Endothelial cell of umbilical vein (primary cell): ENCODE measurements around the gene ZNF423.

Source experiments
- EZH2 ChIP-seq: IDR thresholded peaks from 2 replicates; pipeline ENCODE4 v1.6.1; 2012; ENCODE audit warnings: borderline replicate concordance, low read depth, mild to moderate bottlenecking, moderate library complexity, low read length, inconsistent platforms; ENCODE audit not compliant: severe bottlenecking
- JUN ChIP-seq: IDR thresholded peaks from 2 replicates; pipeline ENCODE4 v1.6.1; 2011; ENCODE audit warnings: borderline replicate concordance, low read depth; ENCODE audit not compliant: insufficient read length, insufficient read depth
- POLR2A ChIP-seq: IDR thresholded peaks from 2 replicates; pipeline ENCODE4 v1.6.1; 2012; ENCODE audit warnings: low read depth, mild to moderate bottlenecking, control low read depth, low read length
- POLR2AphosphoS5 ChIP-seq: IDR thresholded peaks from 2 replicates; pipeline ENCODE4 v1.6.1; 2012; ENCODE audit warnings: low read depth, mild to moderate bottlenecking, control low read depth, low read length, moderate library complexity; ENCODE audit not compliant: insufficient read depth
- TF ChIP-seq, protein P1 (sequence below), 2 donors: IDR thresholded peaks; 1 replicate in 1 of 2; 2 replicates in 1 of 2; pipeline ENCODE4 v1.5.1; 2011; ENCODE audit warnings: low read length in 2 of 2, mild to moderate bottlenecking in 2 of 2, moderate library complexity in 2 of 2, control low read depth in 1 of 2, inconsistent platforms in 1 of 2, low read depth in 1 of 2; ENCODE audit not compliant: insufficient read depth in 1 of 2; ENCODE audit errors: extremely low read depth in 1 of 2

GRCh38 chr16:49593424-49594040, 262.4 kb downstream of the ZNF423 start:
- TF ChIP-seq, protein P1, sequence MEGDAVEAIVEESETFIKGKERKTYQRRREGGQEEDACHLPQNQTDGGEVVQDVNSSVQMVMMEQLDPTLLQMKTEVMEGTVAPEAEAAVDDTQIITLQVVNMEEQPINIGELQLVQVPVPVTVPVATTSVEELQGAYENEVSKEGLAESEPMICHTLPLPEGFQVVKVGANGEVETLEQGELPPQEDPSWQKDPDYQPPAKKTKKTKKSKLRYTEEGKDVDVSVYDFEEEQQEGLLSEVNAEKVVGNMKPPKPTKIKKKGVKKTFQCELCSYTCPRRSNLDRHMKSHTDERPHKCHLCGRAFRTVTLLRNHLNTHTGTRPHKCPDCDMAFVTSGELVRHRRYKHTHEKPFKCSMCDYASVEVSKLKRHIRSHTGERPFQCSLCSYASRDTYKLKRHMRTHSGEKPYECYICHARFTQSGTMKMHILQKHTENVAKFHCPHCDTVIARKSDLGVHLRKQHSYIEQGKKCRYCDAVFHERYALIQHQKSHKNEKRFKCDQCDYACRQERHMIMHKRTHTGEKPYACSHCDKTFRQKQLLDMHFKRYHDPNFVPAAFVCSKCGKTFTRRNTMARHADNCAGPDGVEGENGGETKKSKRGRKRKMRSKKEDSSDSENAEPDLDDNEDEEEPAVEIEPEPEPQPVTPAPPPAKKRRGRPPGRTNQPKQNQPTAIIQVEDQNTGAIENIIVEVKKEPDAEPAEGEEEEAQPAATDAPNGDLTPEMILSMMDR (IDR thresholded peaks at IDR 0.05; ENCODE audit: extremely low read depth in 1 of 2, insufficient read depth in 1 of 2, low read depth in 1 of 2, low read length in 2 of 2): no peak
- TF ChIP-seq EZH2 (no peak), POLR2A (no peak), POLR2AphosphoS5 (no peak), JUN (no peak)
